Peyer's patch (tissue), 4 donors: ENCODE data around the gene PLD5. TPM values are rescaled to one million over a fixed set of nuclear protein-coding genes. Genes with fewer than 3 reads are reported as not detected.

Experiments used
- DNase-seq, 3 donors: peaks; one replicate each; pipeline ENCODE4 v3.0.0-alpha.2; 2017 to 2019
- H3K27ac ChIP-seq, 4 donors: fragments of 200-600 bp; sonication (generic); one replicate each; pipeline ENCODE4 v1.5.1; 2016 to 2019
- H3K27me3 ChIP-seq, 2 donors: fragments of 200-600 bp; sonication (generic); one replicate each; pipeline ENCODE4 v1.5.1; 2019
- H3K36me3 ChIP-seq, 3 donors: fragments of 200-600 bp; sonication (generic); one replicate each; pipeline ENCODE4 v1.5.1; 2016 to 2019
- H3K4me1 ChIP-seq, 4 donors: fragments of 200-600 bp; sonication (generic); one replicate each; pipeline ENCODE4 v1.5.1; 2016 to 2019
- H3K4me3 ChIP-seq, 4 donors: fragments of 200-600 bp; sonication (generic); 1 replicate in 3 of 4; 2 replicates in 1 of 4; pipeline ENCODE4 v1.5.1; 2016 to 2019; ENCODE audit warnings: mild to moderate bottlenecking in 1 of 4
- H3K9me3 ChIP-seq, 4 donors: fragments of 200-600 bp; sonication (generic); one replicate each; pipeline ENCODE4 v1.5.1; 2016 to 2019; ENCODE audit warnings: mild to moderate bottlenecking in 1 of 4
- POLR2A ChIP-seq, 2 donors: fragments of 450-650 bp; IDR thresholded peaks; one replicate each; pipeline ENCODE4 v1.5.1; 2017; ENCODE audit warnings: antibody characterized with exemption in 2 of 2, mild to moderate bottlenecking in 2 of 2, moderate library complexity in 2 of 2
- total RNA-seq, 4 donors: library from RNA; depleted of rRNA; stranded (reverse); fragments of >200 nt; gene quantifications; one replicate each; pipeline ENCODE4 v1.1.0, GENCODE V29; 2016
- TF ChIP-seq, protein P1 (sequence below), 6 experiments: fragments of 450-650 bp in 4 of 6; fragments of 200-600 bp in 2 of 6; sonication (generic) in 1 of 6; IDR thresholded peaks; one replicate each; pipeline ENCODE4 v1.5.1; 2017 to 2019; ENCODE audit warnings: antibody characterized with exemption in 6 of 6, mild to moderate bottlenecking in 3 of 6, moderate library complexity in 1 of 6

Gene PLD5
- total RNA-seq = under 1 TPM in 1 of 4 donors, not detected in 3; 0.67 TPM

DNA sequence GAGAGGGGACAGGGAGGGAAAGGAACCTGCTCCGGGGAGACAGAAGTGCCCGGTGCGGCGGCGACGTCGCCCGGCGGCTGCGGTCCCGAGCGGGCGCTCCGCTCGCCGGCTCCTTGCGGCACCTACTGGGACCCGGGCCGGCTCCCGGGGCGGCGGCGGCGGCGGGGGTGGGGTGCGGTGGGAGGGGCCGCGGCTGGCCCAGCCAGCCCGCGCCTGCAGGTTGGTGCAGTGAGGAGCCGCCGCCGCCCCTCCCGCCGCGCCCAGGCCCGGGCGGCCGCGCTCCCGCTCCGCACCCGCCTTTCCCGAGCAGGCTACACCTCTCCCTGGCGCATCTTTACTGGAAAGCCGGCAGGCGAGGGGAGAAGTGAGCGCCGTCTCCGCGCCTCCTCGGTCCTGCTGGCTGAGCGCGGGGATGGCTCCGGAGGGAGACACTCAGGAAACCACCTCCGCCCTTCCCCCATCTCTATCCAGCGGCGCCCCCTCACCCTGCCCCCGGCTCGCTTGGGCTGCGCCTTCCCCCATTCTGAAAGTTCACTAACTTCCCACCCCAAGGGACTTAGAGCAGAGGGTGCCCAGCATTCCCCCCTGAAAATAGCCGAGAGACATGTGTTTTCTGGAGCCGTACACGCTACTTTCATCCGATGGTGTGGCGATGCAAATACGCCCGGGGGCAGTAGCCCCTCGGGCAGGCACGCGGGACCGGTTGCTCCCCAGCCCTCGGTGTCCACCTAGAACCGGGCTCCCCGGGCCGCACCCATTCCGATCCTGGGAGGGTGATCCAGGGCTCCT lies at the start of gene PLD5:
TSS of gene PLD5 (minus strand) at position 127 of the 789 bp plus-strand sequence.
- no peak for TF ChIP-seq POLR2A (IDR thresholded peaks at IDR 0.05)
- TF ChIP-seq, protein P1, sequence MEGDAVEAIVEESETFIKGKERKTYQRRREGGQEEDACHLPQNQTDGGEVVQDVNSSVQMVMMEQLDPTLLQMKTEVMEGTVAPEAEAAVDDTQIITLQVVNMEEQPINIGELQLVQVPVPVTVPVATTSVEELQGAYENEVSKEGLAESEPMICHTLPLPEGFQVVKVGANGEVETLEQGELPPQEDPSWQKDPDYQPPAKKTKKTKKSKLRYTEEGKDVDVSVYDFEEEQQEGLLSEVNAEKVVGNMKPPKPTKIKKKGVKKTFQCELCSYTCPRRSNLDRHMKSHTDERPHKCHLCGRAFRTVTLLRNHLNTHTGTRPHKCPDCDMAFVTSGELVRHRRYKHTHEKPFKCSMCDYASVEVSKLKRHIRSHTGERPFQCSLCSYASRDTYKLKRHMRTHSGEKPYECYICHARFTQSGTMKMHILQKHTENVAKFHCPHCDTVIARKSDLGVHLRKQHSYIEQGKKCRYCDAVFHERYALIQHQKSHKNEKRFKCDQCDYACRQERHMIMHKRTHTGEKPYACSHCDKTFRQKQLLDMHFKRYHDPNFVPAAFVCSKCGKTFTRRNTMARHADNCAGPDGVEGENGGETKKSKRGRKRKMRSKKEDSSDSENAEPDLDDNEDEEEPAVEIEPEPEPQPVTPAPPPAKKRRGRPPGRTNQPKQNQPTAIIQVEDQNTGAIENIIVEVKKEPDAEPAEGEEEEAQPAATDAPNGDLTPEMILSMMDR (IDR thresholded peaks at IDR 0.05) = no peak
- Histone ChIP-seq H3K36me3 (no peaks in the 10 kb centered on the region), H3K4me1 (peaks cover 0 to 13% (median 0%) of the 10 kb centered on the region in 4 donors), H3K27me3 (peaks cover 0 to 20% of the 10 kb centered on the region in 2 donors), H3K27ac (no peak within 1 kb of the TSS), H3K4me3 (peak within 1 kb of the TSS; percentile 4 to 40 (median 35)), H3K9me3 (no peaks in the 10 kb centered on the region)
- no peak for DNase-seq

DNA sequence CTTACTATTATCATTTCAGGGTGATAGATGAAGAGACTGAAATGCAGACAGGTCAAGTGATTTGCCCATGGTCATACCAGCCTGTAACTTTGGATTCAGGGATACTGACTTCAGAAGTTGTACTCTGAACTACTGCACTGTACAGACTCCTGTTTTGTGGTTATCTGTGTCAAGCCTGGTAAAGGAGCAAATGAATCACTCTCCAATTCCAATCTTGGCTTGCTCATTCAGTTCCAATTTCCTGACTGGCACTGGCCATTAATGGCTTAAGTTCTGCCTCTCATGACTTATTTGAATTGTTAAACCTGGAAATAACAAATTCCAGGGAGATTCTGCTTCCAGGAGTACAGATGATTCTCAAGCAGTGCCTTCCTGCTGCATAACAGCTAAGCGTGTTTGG lies 45.4 kb upstream of the PLD5 start:
- H3K9me3 ChIP-seq = no peaks in the 10 kb centered on the region
- no peaks in the 10 kb centered on the region for H3K4me1 ChIP-seq
- H3K36me3 ChIP-seq = no peaks in the 10 kb centered on the region
- DNase-seq = no peak
- no peaks in the 10 kb centered on the region for H3K27me3 ChIP-seq
- no peak overlapping the region for H3K27ac ChIP-seq
- TF ChIP-seq, protein P1 (IDR thresholded peaks at IDR 0.05) = no peak
- no peak for TF ChIP-seq POLR2A (IDR thresholded peaks at IDR 0.05)
- no peak overlapping the region for H3K4me3 ChIP-seq

DNA sequence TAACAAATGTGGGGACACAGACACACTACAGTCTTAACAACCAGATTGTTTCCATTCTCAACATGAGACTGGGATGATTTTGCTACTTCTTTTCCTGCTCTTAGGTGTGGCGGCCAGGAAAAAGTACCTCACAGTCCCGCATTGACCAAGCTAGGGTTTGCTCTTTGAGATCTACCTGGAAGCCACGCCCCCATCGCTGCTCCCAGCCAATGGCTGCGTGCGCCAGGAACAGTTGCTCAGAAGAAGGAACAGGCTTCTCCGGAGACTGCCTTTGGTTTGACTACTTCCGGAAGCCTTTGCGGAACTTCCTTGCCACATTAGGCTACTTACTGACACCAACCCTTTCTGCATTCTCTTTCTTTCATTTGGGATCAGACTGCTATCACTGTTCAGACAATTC lies 44.2 kb upstream of the PLD5 start:
- H3K4me1 ChIP-seq = no peaks in the 10 kb centered on the region

DNA sequence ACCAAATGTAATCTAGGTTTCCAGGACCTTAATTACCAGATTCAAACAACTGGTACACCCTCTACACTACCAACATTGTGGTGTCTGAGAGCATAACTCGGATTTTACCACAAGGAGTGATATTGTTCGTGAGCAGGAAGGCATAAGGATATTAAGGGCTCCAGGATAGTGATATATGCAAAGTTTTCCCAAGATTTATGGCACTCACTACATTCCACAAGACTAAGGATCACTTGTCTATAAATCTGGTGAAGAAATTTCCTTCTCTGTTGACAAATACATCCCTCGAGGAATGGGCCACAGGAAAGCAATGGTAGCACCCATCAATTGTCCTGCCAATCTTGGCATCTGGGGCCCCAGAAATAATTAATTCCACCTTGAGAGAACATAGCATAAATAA lies 43.1 kb upstream of the PLD5 start:
- no peak overlapping the region for H3K4me3 ChIP-seq
- H3K27me3 ChIP-seq = no peaks in the 10 kb centered on the region
- H3K27ac ChIP-seq = no peak overlapping the region
- no peak for DNase-seq
- no peaks in the 10 kb centered on the region for H3K4me1 ChIP-seq
- H3K36me3 ChIP-seq = no peaks in the 10 kb centered on the region
- H3K9me3 ChIP-seq = no peaks in the 10 kb centered on the region
- no peak for TF ChIP-seq POLR2A (IDR thresholded peaks at IDR 0.05)
- TF ChIP-seq, protein P1 (IDR thresholded peaks at IDR 0.05) = no peak

More for the DNA sequence above, 44.2 kb upstream of the PLD5 start:
- Histone ChIP-seq H3K27ac (no peak overlapping the region), H3K27me3 (no peaks in the 10 kb centered on the region), H3K36me3 (no peaks in the 10 kb centered on the region), H3K9me3 (no peaks in the 10 kb centered on the region), H3K4me3 (no peak overlapping the region)
- no peak for TF ChIP-seq POLR2A (IDR thresholded peaks at IDR 0.05)
- TF ChIP-seq, protein P1 (IDR thresholded peaks at IDR 0.05) = no peak
- DNase-seq = no peak

DNA sequence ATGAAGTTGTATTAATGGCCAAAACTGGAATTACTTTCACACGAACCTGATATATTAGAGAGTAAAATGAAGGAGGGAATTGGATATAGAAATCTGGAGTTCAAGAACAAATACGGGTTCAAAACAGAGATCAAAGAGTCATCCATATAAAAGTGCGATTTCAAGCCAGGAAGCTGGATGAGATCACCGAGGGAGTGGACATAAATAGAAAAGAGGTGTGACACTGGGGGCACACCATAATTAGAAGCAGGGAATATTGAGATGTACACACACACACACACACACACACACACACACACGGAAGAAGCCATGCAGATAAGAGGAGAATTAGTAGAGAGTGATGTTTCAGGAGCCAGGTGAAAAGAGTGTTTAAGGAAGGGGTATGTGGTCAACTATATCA lies 32.3 kb upstream of the PLD5 start:
- Histone ChIP-seq H3K4me3 (no peak overlapping the region), H3K27ac (no peak overlapping the region), H3K4me1 (no peaks in the 10 kb centered on the region), H3K36me3 (no peaks in the 10 kb centered on the region), H3K27me3 (no peaks in the 10 kb centered on the region), H3K9me3 (no peaks in the 10 kb centered on the region)
- DNase-seq = no peak
- no peak for TF ChIP-seq POLR2A (IDR thresholded peaks at IDR 0.05)
- TF ChIP-seq, protein P1 (IDR thresholded peaks at IDR 0.05) = no peak
